Ovary (tissue), 9 donors: ENCODE data around the gene TCF7. TPM values are rescaled to one million over a fixed set of nuclear protein-coding genes. Genes with fewer than 3 reads are reported as not detected.

Experiments
- DNase-seq, 5 donors: peaks; one replicate each; pipeline ENCODE4 v3.0.0-alpha.2; 2019 to 2020
- H3K27ac ChIP-seq, 2 donors: fragments of 200-600 bp; one replicate each; pipeline versions ENCODE4 v1.5.1 to v1.8.0; 2019 to 2022
- H3K27me3 ChIP-seq: fragments of 200-600 bp; one replicate; pipeline ENCODE4 v1.8.0; 2022
- H3K36me3 ChIP-seq: fragments of 200-600 bp; sonication (generic); one replicate; pipeline ENCODE4 v1.5.1; 2019
- H3K4me1 ChIP-seq: one replicate; pipeline ENCODE4 v1.8.1; 2013; ENCODE audit warnings: mild to moderate bottlenecking, moderate library complexity; ENCODE audit not compliant: insufficient read depth
- H3K4me3 ChIP-seq: fragments of 200-600 bp; sonication (generic); one replicate; pipeline ENCODE4 v1.5.1; 2017
- H3K9me3 ChIP-seq, 2 donors: fragments of 200-600 bp in 1 of 2; sonication (generic) in 1 of 2; one replicate each; pipeline versions ENCODE4 v1.5.1 to v1.8.1; 2013 to 2019; ENCODE audit warnings: mild to moderate bottlenecking in 1 of 2, moderate library complexity in 1 of 2
- CTCF ChIP-seq, 3 donors: fragments of 450-650 bp in 2 of 3; fragments of 200-600 bp in 1 of 3; IDR thresholded peaks; one replicate each; pipeline versions ENCODE4 v1.5.1 to v1.8.0; 2016 to 2022; ENCODE audit warnings: antibody characterized with exemption in 3 of 3, mild to moderate bottlenecking in 1 of 3
- EP300 ChIP-seq: sonication (generic); formaldehyde crosslinking; IDR thresholded peaks from one replicate; pipeline ENCODE4 v1.6.1; 2017; ENCODE audit warnings: antibody characterized with exemption
- POLR2A ChIP-seq: fragments of 450-650 bp; IDR thresholded peaks from one replicate; pipeline ENCODE4 v1.6.1; 2017; ENCODE audit warnings: antibody characterized with exemption, mild to moderate bottlenecking, moderate library complexity
- WGBS, 3 donors: extraction: QIAGEN DNeasy Blood & Tissue Kit in 1 of 3; methylation state at CpG; one replicate each; pipeline versions ENCODE4 v1.1.5 to v1.1.7; 2013 to 2017; 5-methylcytosine and 5-hydroxymethylcytosine counted together
- intact Hi-C, 4 donors: fragments of 100-400 bp; cut with DNase I; formaldehyde crosslinking; loops; one replicate each; pipeline versions ENCODE4 v1.11.0 to v1.15.1; 2022 to 2023
- polyA plus RNA-seq, 2 donors: library from polyadenylated mRNA; stranded (reverse); fragments of 200-250 nt in 1 of 2; fragments of 350-450 nt in 1 of 2; fragmentation: Illumina TruSeq in 1 of 2; extraction: RNeasy Lipid Tissue Mini Kit (QIAGEN cat#74804) in 1 of 2; gene quantifications; one replicate each; pipeline ENCODE4 v1.2.3, GENCODE V29; 2013 to 2014
- total RNA-seq, 7 donors: library from RNA; depleted of rRNA in 2 of 7; stranded (reverse); fragments of >200 nt in 2 of 7; fragmentation: NEBNext Ultra II Directional in 3 of 7; extraction: Animal tissue kit (Norgen Biotek cat#: 25700) in 3 of 7; gene quantifications; one replicate each; pipeline versions ENCODE4 v1.1.0 to v1.2.4, GENCODE V29; 2016 to 2023
- donor health status: DM: no; HTN: no; CAD: no; lungs with moderate emphysema.
- donor health status: DM: no; HTN: no; CAD: no.
- donor health status: Bipolar disorder and iron deficiency.
- donor health status: DM: yes; HTN: yes; CAD: no.
- donor health status: DM: no; HTN: no; CAD: no.
- donor health status: DM: yes; HTN: yes; CAD: no.

Gene TCF7
- total and polyA plus RNA-seq, 9 donors, result 1.7 to 15.2 (median 4.0) TPM

- H3K27ac ChIP-seq, result no peak overlapping the region
- WGBS, 3 donors, result 59 to 67% (median 62%) methylated on average over 7 of the region's 7 CpGs
- DNase-seq, result no peak
- H3K4me1 ChIP-seq, result peaks cover 3% of the 10 kb centered on the region
- intact Hi-C loops, result no loop called here
- H3K36me3 ChIP-seq, result no peaks in the 10 kb centered on the region
- no peak for TF ChIP-seq POLR2A
- H3K9me3 ChIP-seq, result no peaks in the 10 kb centered on the region
- no peaks in the 10 kb centered on the region for H3K27me3 ChIP-seq
- H3K4me3 ChIP-seq, result no peak overlapping the region
These were observed 42.8 kb upstream of the TCF7 start for GRCh38 chr5:134071614-134072207.

DNA sequence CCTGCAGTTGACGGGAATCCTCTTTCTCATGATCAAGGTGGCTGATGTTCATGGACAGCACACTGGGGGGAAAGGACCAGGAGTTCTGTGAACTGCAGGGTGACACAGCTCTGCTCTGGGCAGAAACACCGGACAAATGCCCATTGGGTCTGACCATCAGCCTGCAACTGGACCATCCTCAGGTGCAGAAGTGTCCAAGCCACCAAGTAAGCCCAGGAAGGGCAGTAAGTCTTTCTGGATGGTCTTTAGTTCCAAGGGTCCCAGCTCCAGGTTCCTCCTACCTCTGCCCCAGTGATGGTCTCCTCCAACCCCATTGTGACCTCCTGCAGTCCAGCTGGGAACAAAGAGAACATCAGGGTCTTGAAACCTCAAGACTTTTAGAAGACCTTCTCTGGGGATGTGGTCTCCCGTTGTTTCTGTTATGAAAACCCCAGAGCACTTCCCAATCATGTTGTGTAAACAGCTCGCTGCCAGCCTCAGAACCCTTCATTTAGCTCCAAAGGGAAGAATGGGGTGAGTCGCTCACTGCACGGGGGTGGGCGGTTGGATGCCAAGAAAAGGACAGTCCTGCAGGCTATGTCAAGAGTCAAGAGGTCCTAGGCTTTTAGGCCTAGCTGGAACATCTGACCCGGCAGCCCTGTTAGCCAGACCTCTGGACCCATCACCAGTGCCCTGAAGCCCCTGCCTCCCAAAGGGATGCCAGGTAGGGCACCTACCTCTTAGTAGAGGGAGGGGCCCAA, 41.8 kb upstream of the TCF7 start:
- Histone ChIP-seq H3K4me1 (peaks cover 3% of the 10 kb centered on the region), H3K27me3 (no peaks in the 10 kb centered on the region), H3K36me3 (no peaks in the 10 kb centered on the region), H3K4me3 (no peak overlapping the region), H3K9me3 (no peaks in the 10 kb centered on the region), H3K27ac (no peak overlapping the region)
- intact Hi-C loops, result no loop called here
- 89 to 97% (median 90%) methylated on average over 8 of the region's 8 CpGs for WGBS, 3 donors
- DNase-seq, result no peak
- no peak for TF ChIP-seq CTCF (IDR thresholded peaks at IDR 0.05)
- TF ChIP-seq EP300, result no peak
- no peak for TF ChIP-seq POLR2A

GRCh38 chr5:134073404-134073803, 41.1 kb upstream of the TCF7 start:
- 95 to 97% (median 96%) methylated on average over 2 of the region's 2 CpGs for WGBS, 3 donors
- intact Hi-C loops, result no loop called here
- TF ChIP-seq POLR2A, result no peak
- no peak for TF ChIP-seq CTCF (IDR thresholded peaks at IDR 0.05)
- no peak for TF ChIP-seq EP300
- Histone ChIP-seq H3K4me1 (peaks cover 3% of the 10 kb centered on the region), H3K27ac (no peak overlapping the region), H3K4me3 (no peak overlapping the region), H3K27me3 (no peaks in the 10 kb centered on the region), H3K9me3 (no peaks in the 10 kb centered on the region), H3K36me3 (no peaks in the 10 kb centered on the region)
- DNase-seq, result no peak

- Histone ChIP-seq H3K27ac (no peak overlapping the region), H3K4me1 (peaks cover 3% of the 10 kb centered on the region), H3K27me3 (no peaks in the 10 kb centered on the region), H3K36me3 (no peaks in the 10 kb centered on the region), H3K9me3 (no peaks in the 10 kb centered on the region), H3K4me3 (no peak overlapping the region)
- WGBS, 3 donors, result 81 to 87% (median 86%) methylated on average over 2 of the region's 2 CpGs
- DNase-seq, result no peak
- intact Hi-C loops, result no loop called here
- no peak for TF ChIP-seq EP300
- no peak for TF ChIP-seq CTCF (IDR thresholded peaks at IDR 0.05)
- TF ChIP-seq POLR2A, result no peak
These were observed 39.4 kb upstream of the TCF7 start for GRCh38 chr5:134075102-134075501.

GRCh38 chr5:134077926-134078580, 36.4 kb upstream of the TCF7 start:
- no peaks in the 10 kb centered on the region for H3K27me3 ChIP-seq
- no peak for DNase-seq
- no peaks in the 10 kb centered on the region for H3K4me1 ChIP-seq
- no peak overlapping the region for H3K27ac ChIP-seq
- no peaks in the 10 kb centered on the region for H3K36me3 ChIP-seq
- H3K9me3 ChIP-seq, result no peaks in the 10 kb centered on the region
- no peak overlapping the region for H3K4me3 ChIP-seq
- TF ChIP-seq EP300, result no peak
- intact Hi-C loops, result no loop called here
- 48 to 58% (median 53%) methylated on average over 8 of the region's 8 CpGs for WGBS, 3 donors
